GM12801 (cell line): ENCODE measurements around the gene PRKCB.

Source experiments
- TF ChIP-seq, protein P1 (sequence below): IDR thresholded peaks from one replicate; pipeline ENCODE4 v1.5.1; 2011; ENCODE audit warnings: control low read depth; ENCODE audit not compliant: insufficient read length; ENCODE audit errors: extremely low read depth

PRKCB gene

GRCh38 chr16:24044467-24044866 is 208.7 kb downstream of the PRKCB start:
- TF ChIP-seq, protein P1, sequence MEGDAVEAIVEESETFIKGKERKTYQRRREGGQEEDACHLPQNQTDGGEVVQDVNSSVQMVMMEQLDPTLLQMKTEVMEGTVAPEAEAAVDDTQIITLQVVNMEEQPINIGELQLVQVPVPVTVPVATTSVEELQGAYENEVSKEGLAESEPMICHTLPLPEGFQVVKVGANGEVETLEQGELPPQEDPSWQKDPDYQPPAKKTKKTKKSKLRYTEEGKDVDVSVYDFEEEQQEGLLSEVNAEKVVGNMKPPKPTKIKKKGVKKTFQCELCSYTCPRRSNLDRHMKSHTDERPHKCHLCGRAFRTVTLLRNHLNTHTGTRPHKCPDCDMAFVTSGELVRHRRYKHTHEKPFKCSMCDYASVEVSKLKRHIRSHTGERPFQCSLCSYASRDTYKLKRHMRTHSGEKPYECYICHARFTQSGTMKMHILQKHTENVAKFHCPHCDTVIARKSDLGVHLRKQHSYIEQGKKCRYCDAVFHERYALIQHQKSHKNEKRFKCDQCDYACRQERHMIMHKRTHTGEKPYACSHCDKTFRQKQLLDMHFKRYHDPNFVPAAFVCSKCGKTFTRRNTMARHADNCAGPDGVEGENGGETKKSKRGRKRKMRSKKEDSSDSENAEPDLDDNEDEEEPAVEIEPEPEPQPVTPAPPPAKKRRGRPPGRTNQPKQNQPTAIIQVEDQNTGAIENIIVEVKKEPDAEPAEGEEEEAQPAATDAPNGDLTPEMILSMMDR: no peak

DNA sequence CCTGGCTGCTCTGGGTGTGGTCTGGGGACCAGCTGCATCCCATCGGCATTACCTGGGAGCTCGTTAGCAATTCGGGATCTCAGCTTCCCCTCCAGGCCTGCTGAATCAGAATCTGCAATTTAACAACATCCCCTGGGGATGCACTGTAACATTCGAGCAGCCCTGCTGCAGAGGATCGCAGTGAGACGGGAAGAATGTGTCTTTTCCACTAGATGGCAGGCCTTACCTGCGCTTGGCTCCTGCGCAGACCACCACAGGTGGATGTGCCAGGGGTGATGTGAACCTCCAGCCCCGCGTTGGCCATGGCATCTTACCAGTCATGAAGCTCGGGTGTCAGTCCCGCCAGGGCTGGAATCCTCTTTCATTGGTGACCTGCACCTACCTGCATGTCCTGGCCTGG is 209.9 kb downstream of the PRKCB start:
- TF ChIP-seq, protein P1: no peak

GRCh38 chr16:24046442-24046841 is 210.7 kb downstream of the PRKCB start:
- TF ChIP-seq, protein P1: no peak

DNA sequence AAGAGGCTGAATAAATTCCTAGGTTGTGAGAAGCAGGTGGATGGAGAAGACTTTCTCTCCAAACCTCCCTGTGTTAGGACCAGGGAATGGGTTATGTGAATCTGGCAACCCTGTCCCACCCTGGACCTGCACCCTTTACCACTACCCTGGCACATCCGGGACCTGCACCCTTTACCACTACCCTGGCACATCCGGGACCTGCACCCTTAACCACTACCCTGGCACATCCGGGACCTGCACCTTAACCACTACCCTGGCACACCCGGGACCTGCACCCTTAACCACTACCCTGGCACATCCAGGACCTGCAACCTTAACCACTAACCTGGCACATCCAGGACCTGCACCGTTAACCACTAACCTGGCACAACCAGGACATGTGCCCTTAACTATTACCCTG is 213.3 kb downstream of the PRKCB start:
- TF ChIP-seq, protein P1: no peak

DNA sequence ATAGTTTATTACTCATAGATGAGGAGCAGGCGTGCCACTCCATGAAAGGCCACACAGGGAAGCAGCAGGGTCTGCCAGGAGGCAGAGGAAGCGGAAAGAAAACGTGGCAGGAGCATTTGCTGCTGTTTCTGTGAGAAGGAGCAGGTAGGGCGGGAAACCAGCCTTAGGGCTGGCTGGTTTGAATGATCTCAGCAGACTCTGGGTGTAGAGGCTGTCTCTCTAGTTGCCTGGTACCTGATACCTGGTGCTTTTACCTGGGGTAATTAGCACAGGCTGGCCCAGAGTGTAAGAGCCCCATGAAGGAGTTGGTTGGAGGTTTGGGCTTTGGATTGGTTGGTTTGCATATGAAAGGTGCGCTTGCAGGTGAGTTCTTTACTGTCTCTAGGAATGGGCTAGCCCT is 215.3 kb downstream of the PRKCB start:
- TF ChIP-seq, protein P1: no peak

- TF ChIP-seq, protein P1: no peak
Measured at GRCh38 chr16:24052329-24053098, 216.7 kb downstream of the PRKCB start.

GRCh38 chr16:24053099-24053946 is 217.5 kb downstream of the PRKCB start:
- TF ChIP-seq, protein P1: no peak
